Activated CD8-positive, alpha-beta memory T cell treated with anti-CD3 and anti-CD28 coated beads, Interleukin-2, amount 50 U/mL, for 24 hours (primary cell): ENCODE results near the gene SIGLEC9.

Experiments
- DNase-seq: peaks from one replicate; pipeline ENCODE4 v3.0.0-alpha.2; 2020; ENCODE audit errors: extremely low read depth

SIGLEC9 gene

DNA sequence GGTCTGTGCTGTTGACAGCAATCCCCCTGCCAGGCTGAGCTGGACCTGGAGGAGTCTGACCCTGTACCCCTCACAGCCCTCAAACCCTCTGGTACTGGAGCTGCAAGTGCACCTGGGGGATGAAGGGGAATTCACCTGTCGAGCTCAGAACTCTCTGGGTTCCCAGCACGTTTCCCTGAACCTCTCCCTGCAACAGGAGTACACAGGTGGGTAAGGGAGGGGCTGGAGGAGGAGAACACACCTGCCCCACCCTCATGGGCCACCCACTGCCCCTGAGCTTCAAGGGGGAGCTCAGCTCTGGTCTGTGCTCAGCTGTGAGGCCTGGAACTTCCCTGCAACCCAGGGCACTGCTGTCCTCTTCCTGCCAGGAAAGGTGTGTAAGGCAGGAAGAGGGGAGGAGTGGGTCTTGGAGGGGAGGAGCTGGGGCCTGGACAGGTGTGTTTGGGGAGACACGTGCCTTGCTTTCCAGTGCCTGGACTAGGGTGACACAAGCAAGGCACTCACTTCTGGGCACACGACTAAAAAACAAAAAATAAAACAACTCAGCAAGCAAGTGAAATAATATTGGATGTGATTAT, 21.3 kb downstream of the SIGLEC9 start:
- no peak for DNase-seq

DNA sequence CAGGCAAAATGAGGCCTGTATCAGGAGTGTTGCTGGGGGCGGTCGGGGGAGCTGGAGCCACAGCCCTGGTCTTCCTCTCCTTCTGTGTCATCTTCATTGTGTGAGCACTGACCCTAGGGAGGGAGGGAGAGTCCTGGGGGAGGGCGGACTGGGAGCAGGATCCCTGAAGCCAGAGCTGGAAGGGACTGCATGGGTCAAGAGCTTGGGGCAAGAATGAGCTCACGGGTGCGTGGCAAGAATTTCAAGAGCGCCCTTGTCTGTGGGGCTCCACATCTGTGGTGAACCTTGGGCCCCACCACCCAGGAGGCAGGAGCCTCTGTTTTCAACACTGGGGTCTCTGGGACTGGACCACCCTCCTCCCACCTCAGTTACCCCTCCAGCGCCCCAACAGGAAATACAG, 22.0 kb downstream of the SIGLEC9 start:
- no peak for DNase-seq

DNA sequence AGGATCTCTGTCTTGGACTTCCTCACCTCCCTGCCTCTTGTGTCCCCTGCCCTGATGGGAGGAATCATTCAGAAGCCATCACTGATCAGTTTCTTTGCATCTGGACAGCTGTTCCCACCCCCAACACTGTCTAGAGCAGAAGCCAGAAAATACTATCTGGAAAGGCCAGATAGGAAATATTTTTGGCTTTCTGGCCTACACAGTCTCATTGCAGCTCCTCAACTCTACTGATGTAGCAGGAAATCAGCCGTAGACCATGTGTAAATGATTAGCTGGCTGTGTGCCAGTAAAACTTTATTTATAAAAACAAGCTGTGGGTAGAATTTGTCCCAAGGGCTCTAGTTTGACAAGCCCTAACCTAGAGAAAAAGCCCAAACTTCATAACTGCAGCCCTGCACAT, 23.0 kb downstream of the SIGLEC9 start:
- no peak for DNase-seq

DNA sequence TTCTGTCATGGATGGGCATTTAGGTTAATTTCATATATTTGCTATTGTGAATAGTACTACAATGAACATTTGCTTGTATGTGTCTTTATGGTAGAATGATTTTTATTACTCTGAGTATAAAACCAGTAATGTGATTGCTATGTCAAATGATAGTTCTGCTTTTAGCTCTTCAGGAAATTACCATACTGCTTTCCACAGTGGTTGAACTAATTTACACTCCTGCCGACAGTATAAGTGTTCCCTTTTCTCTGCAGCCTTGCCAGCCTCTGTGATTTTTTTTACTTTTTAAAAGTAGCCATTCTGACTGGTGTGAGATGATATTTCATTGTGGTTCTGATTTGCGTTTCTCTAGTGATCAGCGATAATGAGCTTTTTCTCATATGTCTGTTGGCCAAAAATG, 23.9 kb downstream of the SIGLEC9 start:
- DNase-seq, result no peak

DNA sequence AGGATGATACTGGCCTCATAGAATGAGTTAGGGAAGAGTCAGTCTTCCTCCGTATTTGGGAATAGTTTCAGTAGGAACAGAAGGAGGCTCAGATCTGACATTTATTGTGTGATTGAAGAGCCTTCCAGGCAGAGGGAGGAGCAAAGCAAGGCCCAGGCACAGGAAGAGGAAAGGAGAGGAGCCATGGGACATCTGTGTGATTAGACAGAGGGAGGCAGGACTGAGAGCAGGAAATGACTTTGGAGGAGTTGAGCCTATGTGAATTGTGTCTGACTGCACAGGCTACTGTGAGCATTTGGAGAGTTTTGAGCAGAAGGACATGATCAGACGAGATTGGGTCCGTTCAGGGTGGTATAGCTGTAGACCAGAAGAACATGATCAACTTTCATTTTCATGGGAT, 25.9 kb downstream of the SIGLEC9 start:
- no peak for DNase-seq

DNA sequence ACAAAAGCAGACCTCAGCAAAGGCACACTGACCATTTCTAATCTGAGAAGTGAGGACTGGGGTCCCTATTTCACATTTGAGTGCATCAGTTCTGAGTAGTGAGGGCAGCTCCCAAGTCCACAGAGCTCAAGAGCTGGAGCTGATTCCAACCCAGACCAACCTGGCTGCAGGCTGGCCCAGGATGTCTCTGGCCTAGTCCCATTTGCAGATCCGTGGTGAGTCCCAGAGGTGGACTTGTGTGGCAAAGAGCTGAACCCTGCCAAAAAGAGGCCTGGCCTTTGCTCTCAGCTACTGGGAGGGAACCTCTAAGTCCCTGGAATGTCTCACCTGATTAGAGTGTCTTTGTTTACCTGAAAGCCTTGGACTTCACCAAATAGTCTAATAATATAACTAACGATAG, 32.0 kb downstream of the SIGLEC9 start:
- DNase-seq, result no peak

DNA sequence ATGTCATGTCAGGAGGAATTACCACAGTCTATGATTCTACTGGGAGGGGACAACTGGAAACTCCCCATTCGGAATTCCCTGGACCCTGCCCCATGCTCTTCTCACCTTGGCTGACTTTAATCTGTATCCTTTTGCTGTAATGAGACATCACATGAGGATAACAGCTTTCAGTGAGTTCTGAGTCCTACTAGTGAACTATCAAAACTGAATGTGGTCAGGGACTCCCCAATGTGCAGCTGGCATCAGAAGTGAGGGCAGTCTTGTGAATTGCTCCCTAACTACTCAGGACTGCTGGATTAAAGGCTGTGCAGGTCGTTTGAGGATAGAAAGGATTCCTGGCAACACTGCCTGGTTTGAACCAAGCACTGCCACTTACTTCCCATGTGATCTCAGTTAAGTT, 32.6 kb downstream of the SIGLEC9 start:
- no peak for DNase-seq

DNA sequence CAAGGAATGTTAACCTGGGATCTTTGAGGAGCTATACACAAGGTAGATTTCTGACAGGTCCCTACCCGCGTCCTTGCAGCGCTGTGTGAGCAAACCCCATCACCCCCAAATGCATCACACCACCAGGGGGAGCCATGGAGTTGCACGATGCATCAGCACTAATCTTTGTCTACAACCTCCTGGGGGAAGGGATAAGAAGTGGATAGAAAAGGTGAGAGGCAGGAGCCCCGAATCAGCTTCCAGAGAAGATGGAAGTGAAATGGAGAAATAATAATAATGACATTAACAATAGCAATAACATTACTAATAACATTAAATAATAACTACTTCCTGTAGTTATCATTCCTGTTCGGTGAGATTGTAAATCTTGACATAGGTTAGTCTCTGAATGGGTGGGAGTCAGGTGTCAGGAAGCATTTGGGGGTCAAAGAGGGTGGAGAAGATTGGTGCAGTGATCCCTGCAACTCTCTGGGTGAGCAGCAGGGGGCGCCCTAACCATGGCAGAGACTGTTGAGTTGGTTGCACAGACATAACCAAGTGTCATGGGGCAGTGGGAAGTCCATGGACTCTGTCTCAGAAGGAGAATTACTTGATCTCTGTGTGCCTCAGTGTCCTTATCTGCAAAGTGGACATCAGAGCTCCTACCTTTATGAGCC, 33.9 kb downstream of the SIGLEC9 start:
- peak; percentile 47 for DNase-seq

DNA sequence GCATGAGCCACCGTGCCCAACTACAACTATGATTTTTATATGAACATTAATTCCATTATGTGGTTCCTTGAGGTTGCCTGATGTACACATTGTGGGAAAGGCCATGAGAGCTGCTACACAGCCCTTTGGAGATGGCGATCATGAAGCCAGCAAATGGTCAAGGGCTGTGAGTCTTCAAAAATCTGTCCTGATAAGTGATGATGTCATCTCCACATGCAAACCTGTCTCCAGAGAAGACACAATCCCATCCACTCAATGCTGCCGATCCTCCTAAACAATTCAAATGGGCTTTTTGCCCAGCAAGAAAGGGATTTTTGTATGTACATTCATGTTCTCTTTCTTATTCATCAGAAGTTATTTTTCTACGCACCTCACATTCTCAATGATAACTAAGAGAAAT, 35.0 kb downstream of the SIGLEC9 start:
- DNase-seq, result no peak

DNA sequence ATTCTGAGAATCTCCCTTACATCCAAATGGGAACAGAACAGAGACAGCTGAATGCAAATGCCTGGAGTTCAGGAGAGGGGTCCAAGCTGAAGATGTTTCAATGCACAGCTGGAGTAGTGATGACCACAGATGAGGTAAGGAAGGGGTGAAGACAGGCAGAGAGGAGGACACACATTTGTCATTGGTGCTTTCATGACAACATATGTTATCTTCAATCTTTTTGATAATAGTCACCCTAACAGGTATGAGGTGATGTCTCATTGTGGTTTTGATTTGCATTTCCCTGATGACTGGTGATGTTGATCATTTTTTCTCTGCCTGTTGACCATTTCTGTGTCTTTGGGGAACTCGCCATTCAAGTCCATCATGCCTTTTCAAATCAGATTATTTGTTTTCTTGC, 36.6 kb downstream of the SIGLEC9 start:
- no peak for DNase-seq

DNA sequence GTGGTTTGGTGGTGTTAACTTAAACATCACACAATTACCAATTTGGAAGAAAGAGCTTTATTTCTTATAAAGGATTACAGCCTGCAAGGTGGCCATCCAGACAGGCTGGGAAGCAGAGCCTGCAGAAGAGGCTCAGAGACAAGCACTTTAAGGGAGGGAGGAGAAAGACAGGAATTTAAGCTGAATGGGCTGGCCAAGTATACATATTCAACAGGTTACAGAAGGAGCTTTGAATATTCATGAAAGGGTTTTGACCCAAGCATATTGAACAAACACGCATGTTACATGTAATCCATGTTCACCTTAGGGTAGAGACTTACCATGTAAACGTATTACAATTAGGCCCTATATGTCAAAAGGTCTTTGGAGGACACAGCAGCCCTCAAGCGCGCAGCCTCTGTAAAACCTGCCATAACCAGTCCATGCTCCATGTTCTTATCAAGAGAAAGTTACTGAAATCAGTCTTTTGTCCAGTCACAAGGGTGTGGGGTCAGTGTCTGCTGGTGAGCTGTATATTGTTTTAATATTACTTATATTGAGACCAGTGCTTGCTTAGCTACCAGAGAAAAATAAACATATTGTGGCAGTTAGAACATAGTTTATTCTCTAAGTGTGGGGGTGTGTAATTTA, 37.3 kb downstream of the SIGLEC9 start:
- DNase-seq, result no peak

DNA sequence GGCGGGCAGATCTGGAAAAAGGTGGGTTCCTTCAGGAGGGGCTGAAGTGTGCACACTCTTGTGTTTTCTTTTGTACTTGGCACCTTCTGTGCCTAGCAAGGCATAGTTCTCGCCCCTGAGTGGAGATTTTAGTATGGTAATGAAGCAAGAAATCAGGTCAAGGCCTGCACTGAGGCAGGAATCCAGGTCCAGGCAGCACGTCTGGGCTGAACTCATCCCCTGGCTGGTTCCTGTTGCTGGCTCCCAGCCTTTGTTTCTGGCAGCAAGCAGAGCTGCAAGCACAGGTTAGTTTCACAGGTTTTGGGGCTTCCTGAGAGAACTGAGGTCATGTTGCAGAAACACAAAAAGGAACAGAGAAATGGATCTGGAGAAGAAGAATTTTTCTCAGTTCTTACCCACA, 38.6 kb downstream of the SIGLEC9 start:
- no peak for DNase-seq

DNA sequence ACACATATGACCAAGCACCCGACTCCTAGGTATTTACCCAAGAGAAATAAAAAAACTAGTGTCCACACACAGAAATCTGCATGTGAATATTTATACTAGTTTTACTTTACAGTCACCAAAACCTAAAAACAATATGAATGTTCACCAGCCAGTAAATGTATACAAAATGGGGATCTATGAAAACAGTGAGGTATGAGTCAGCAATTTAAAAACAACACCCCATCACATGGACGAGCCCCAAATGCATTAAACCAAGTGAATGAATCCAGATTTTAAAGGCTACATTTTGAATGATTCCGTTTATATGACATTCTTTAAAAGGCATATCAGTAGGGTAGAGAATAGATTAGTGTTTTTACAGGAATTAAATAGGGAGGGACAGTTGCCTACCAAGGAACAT, 39.5 kb downstream of the SIGLEC9 start:
- DNase-seq, result no peak

DNA sequence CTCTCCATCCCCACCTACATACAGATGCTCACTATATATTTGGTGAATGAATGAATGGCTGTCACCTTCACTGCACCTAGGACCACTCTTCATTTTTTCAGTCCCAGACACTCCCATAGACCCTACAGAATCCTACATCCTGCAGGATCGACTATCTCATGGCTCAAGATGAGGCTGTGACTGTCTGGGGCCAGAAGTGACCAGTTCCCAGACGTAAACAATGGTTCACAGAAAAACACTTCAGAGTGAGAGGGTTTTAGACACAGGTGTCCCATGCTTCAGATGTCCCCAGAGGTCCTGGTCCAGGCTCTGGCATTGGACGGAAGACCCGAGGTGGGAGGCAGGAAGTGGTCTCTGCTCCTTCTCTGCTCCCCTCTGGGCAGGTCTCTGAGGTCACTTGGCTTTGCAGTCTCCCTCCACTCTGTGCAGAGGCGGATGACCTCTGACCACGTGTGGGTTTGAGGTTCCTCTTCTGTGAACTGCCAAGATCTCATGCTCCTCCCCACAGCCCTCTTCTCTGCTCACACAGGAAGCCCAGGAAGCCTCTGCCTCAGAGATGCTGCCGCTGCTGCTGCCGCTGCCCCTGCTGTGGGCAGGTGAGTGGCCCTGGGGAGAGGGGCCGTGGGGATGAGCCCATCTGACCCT, 42.3 kb downstream of the SIGLEC9 start:
- DNase-seq, result no peak

DNA sequence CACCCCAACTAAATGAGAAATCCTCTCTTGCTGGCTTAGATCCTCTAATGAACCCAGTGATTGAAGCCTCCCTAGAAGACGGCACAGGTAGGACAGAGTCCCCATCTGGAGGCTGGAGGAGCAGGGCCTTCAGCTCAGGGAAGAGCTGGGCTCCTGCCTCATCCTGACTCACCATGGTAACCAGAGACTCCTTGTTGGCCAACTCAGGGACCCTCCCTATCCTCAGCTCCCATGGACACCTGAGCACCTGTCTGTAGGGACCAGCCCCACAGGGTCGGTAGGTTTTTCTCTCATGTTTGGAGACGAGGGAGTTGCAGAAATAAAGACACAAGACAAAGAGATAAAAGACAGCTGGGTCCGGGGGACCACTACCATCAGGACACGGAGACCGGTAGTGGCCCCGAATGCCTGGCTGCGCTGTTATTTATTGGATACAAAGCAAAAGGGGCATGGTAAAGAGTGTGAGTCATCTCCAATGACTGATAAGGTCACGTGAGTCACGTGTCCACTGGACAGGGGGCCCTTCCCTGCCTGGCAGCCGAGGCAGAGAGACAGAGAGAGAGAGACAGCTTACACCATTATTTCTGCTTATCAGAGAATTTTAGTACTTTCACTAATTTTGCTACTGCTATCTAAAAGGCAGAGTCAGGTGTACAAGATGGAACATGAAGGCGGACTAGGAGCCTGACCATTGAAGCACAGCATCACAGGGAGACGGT, 44.0 kb downstream of the SIGLEC9 start:
- no peak for DNase-seq

DNA sequence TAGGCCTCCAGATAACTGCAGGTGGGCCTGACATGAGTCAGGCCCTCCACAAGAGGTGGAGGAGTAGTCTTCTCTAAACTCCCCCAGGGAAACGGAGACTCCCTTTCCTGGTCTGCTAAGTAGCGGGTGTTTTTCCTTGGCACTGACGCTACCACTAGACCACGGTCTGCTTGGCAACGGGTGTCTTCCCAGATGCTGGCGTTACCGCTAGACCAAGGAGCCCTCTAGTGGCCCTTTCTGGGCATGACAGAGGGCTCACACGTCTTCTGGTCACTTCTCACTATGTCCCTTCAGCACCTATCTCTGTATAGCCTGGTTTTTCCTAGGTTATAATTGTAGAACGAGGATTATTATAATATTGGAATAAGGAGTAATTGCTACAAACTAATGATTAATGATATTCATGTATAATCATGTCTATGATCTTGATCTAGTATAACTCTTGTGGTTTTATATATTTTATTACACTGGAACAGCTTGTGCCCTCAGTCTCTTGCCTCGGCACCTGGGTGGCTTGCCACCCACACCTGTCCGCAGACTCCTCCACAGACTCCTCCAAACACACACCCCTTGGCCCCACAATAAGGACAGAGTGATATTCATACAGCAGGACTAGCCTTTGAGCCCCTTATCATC, 44.7 kb downstream of the SIGLEC9 start:
- DNase-seq, result peak; percentile 36

DNA sequence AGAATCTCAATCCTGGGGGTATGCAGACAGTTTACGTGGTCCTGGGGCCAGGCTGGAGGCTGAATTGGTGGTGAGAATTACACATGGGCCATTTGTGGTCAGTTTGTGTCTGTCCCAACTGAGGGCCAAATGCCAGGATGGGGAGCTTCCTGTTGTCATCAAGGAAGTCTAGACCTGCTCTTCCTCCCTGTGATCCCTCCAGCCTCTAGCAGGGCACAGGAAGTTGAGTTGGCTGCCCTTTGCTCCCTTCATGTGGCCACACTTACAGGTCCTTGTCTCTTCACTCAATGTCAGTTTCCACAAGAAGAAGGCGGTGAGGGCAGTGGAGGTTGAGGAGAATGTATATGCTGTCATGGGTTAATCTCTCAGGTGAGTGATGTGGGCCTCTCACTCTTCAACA, 47.5 kb downstream of the SIGLEC9 start:
- no peak for DNase-seq

DNA sequence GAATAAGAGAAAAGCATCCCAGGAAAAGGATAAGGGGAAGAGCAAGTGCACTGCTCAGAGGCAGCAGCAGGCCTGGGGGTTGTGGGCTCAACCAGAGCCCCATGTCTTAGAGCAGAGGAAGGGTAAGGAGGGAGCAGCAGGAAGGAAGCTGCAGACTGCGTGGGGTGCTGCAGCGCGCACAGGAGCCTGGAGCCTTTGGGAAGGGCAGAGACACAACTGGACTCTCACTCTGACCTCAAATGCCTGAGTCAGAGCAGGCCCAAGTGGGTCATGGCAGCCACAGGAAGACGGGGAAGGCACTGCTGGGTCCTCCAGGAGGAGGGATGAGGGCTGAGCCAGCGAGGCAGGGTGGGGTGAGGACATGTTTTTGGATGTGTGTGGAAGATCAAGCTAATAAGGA, 49.0 kb downstream of the SIGLEC9 start:
- DNase-seq, result no peak

DNA sequence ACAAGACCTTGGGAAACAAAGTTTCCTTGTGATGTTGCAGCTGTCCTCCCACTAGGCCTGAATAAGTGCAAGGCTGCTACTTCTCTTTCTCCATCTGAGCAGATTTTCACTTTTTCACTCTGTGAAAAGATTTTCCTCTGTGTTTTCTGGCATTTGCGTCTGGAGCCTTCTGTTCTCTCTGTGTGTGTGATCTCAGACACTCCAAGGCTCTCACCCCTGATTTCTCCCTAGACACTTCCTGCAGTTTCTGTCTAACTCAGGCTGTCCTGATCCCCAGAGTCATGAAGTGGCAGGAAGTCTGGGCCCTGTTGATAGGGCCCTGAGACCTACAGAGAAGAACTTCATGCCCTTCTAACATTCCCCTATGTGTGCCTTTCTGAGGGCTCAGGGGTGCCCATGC, 54.5 kb downstream of the SIGLEC9 start:
- no peak for DNase-seq
